ENCODE data around the gene CNN2. TPM values are rescaled to one million over a fixed set of nuclear protein-coding genes. Genes with fewer than 3 reads are reported as not detected.

Gene CNN2
- total RNA-seq, 2 experiments from 2014 or later = 307 to 318 TPM

DNA sequence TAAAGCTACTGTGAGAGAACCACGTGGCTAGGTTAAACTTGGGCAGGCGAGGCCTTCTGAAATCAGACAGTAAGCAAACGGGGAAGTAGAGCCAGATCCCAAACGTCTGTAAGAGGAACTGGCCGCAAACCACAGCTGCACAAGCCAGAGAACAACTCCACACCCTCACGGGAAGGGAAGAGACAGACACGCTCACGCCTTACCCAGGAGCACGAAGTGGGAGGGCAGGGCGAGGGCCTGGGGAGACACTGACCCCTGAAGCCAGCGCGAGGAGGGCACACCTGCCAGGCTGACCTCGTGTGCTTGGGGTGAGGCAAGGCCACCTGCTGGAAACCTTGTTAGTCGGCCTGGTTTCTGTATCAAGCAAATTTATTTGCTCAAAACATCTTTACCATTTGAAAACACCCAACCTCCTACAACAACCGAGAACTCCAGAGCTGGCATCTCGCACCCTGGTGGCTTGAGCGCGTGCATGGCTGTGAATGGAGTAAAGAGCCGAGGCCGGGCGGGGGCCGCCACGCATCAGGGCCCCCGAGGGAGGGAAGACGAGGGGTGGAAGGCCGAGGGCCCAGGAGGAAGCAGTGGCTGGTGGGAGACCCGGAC, 61.5 kb downstream of the CNN2 start:
- H3K27me3 ChIP-seq (ENCODE audit: control insufficient read depth in 1 of 2, insufficient read depth in 2 of 2, low read length in 2 of 2) = no peaks in the 10 kb centered on the region
- peak overlapping the region; percentile 59 to 68 for H3K27ac ChIP-seq (ENCODE audit: low read depth in 1 of 2, low read length in 2 of 2)
- no peaks in the 10 kb centered on the region for H3K9me3 ChIP-seq (ENCODE audit: control insufficient read depth in 1 of 2, insufficient read depth in 1 of 2, low read length in 2 of 2)
- peaks cover 64% of the 10 kb centered on the region for H3K36me3 Mint-ChIP-seq (ENCODE audit: low read depth)
- intact Hi-C loops (cut with DNase I, micrococcal nuclease) = loop anchor here (1.0 to 2.0 kb wide), 2 partner anchors 11 to 19 kb away; no protein-coding TSS in a partner anchor
- CTCF ChIA-PET = interaction anchor here (0.7 to 6.5 kb wide), 10 partner anchors 8 to 224 kb away, joined by 3 to 42 read pairs (median 5); partner anchors contain the start of genes ABCA7 and ARHGAP45
- TF ChIP-seq, protein P1, sequence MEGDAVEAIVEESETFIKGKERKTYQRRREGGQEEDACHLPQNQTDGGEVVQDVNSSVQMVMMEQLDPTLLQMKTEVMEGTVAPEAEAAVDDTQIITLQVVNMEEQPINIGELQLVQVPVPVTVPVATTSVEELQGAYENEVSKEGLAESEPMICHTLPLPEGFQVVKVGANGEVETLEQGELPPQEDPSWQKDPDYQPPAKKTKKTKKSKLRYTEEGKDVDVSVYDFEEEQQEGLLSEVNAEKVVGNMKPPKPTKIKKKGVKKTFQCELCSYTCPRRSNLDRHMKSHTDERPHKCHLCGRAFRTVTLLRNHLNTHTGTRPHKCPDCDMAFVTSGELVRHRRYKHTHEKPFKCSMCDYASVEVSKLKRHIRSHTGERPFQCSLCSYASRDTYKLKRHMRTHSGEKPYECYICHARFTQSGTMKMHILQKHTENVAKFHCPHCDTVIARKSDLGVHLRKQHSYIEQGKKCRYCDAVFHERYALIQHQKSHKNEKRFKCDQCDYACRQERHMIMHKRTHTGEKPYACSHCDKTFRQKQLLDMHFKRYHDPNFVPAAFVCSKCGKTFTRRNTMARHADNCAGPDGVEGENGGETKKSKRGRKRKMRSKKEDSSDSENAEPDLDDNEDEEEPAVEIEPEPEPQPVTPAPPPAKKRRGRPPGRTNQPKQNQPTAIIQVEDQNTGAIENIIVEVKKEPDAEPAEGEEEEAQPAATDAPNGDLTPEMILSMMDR (IDR thresholded peaks at IDR 0.05) = peak; percentile 5
- peaks cover 27% of the 10 kb centered on the region for H3K4me1 Mint-ChIP-seq (ENCODE audit: low read depth)
- no peaks in the 10 kb centered on the region for H3K27me3 Mint-ChIP-seq
- ATAC-seq (ENCODE audit: poor library complexity) (peak; percentile 58), DNase-seq (peak in 10 of 14 experiments; percentile 44 to 87 (median 63))
- POLR2A ChIA-PET = interaction anchor here (0.6 to 19.1 kb wide), 20 partner anchors 9 to 1965 kb away, joined by 3 to 1253 read pairs (median 8); partner anchors contain the start of genes ABCA7, ARHGAP45, CNN2 and FAM174C
- peak overlapping the region; percentile 82 for H3K27ac Mint-ChIP-seq
- peaks cover 77% of the 10 kb centered on the region for H3K4me1 ChIP-seq (ENCODE audit: insufficient read depth, low read length)
- peak overlapping the region; percentile 71 for H3K4me3 Mint-ChIP-seq
- H3K36me3 ChIP-seq (ENCODE audit: insufficient read depth, low read length) = peaks cover 87% of the 10 kb centered on the region
- no peaks in the 10 kb centered on the region for H3K9me3 Mint-ChIP-seq
- H3K4me3 ChIP-seq (ENCODE audit: low read length) = no peak overlapping the region

DNA sequence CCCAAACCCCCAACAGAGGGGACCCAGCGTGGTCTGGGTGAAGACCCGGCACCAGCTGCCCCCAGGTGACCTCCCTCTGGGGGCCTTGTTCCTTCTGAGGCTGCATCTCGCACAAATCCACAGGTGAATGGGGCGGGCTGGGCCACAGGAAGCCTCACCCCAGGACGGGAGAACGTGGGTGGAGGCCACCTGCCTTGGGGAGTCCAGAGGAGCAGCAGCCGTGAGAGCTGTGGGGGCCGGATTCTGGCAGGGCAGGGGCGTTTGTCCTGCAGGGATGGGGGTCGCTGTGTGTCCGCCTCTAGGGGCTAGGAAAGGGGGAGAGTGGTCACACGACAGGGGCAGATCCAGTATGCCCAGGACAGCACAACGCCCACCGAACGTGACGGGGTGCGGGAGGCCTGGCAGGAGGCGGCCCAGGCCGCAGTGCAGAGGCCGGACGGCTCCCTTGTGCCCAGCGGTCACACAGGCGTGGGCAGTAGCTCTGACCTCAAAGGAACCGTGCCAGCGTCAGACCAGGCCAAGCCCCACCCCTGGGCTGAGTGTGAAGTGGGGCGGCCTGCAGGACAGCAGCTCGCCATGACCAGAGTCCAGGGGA, 62.1 kb downstream of the CNN2 start:
- Histone ChIP-seq H3K4me1 (ENCODE audit: insufficient read depth, low read length) (peaks cover 75% of the 10 kb centered on the region), H3K27me3 (ENCODE audit: control insufficient read depth in 1 of 2, insufficient read depth in 2 of 2, low read length in 2 of 2) (no peaks in the 10 kb centered on the region), H3K36me3 (ENCODE audit: insufficient read depth, low read length) (peaks cover 87% of the 10 kb centered on the region), H3K4me3 (ENCODE audit: low read length) (no peak overlapping the region), H3K9me3 (ENCODE audit: control insufficient read depth in 1 of 2, insufficient read depth in 1 of 2, low read length in 2 of 2) (no peaks in the 10 kb centered on the region), H3K27ac (ENCODE audit: low read depth in 1 of 2, low read length in 2 of 2) (peak overlapping the region; percentile 59 to 68)
- ATAC-seq (ENCODE audit: poor library complexity) (peak; percentile 28), DNase-seq (peak in 4 of 14 experiments; percentile 42 to 58 (median 52))
- Mint-ChIP-seq H3K27ac (peak overlapping the region; percentile 82), H3K27me3 (no peaks in the 10 kb centered on the region), H3K4me1 (ENCODE audit: low read depth) (peaks cover 31% of the 10 kb centered on the region), H3K4me3 (peak overlapping the region; percentile 71), H3K9me3 (no peaks in the 10 kb centered on the region), H3K36me3 (ENCODE audit: low read depth) (peaks cover 67% of the 10 kb centered on the region)
- TF ChIP-seq, protein P1 (IDR thresholded peaks at IDR 0.05) = no peak
- POLR2A ChIA-PET = interaction anchor here (0.6 to 19.1 kb wide), 22 partner anchors 8 to 1964 kb away, joined by 3 to 1253 read pairs (median 8); partner anchors contain the start of genes ABCA7, ARHGAP45, CNN2 and FAM174C
- CTCF ChIA-PET = interaction anchor here (0.9 to 6.5 kb wide), 8 partner anchors 9 to 58 kb away, joined by 3 to 42 read pairs (median 6); partner anchors contain the start of genes ABCA7 and ARHGAP45
- intact Hi-C loops (cut with DNase I, micrococcal nuclease) = no loop called here

Other genes with a start within 250 kb of the CNN2 start
- 100 to 1,000 TPM; 246 to 252 TPM for gene PTBP1, start 229.2 kb upstream of the CNN2 start, total RNA-seq
- not detected for gene PLPPR3, start 204.7 kb upstream of the CNN2 start, total RNA-seq
- gene AZU1, start 198.8 kb upstream of the CNN2 start, total RNA-seq = under 1 TPM; 0.47 to 0.49 TPM
- gene PRTN3, start 185.6 kb upstream of the CNN2 start, total RNA-seq = not detected
- gene ELANE, start 174.3 kb upstream of the CNN2 start, total RNA-seq = not detected
- gene CFD, start 166.9 kb upstream of the CNN2 start, total RNA-seq = 1 to 10 TPM; 2.3 to 2.9 TPM
- 10 to 100 TPM; 25.8 to 30.1 TPM for gene MED16, start 133.4 kb upstream of the CNN2 start, total RNA-seq
- gene RNU6-9, start 133.1 kb upstream of the CNN2 start, total RNA-seq = not detected
- gene R3HDM4, start 113.4 kb upstream of the CNN2 start, total RNA-seq = 100 to 1,000 TPM; 309 to 313 TPM
- gene KISS1R, start 109.3 kb upstream of the CNN2 start, total RNA-seq = 1 to 10 TPM; 1.5 to 1.6 TPM
- gene ARID3A, start 100.6 kb upstream of the CNN2 start, total RNA-seq = 1 to 10 TPM; 3.7 to 4.1 TPM
- gene WDR18, start 42.3 kb upstream of the CNN2 start, total RNA-seq = 10 to 100 TPM; 16.8 to 17.1 TPM
- under 1 TPM; 0.17 to 0.22 TPM for gene GRIN3B, start 26.2 kb upstream of the CNN2 start, total RNA-seq
- gene TMEM259, start 5.5 kb upstream of the CNN2 start, total RNA-seq = 100 to 1,000 TPM; 388 to 390 TPM
- not detected for gene RNU6-2, start 5.1 kb upstream of the CNN2 start, total RNA-seq
- gene ABCA7, start 13.5 kb downstream of the CNN2 start, total RNA-seq = 100 to 1,000 TPM; 114 to 118 TPM
- gene ARHGAP45, start 40.6 kb downstream of the CNN2 start, total RNA-seq = 100 to 1,000 TPM; 861 to 878 TPM
- 10 to 100 TPM; 45.8 to 49.0 TPM for gene POLR2E, start 68.8 kb downstream of the CNN2 start, total RNA-seq
- gene GPX4, start 77.4 kb downstream of the CNN2 start, total RNA-seq = 100 to 1,000 TPM; 174 to 175 TPM
- gene SBNO2, start 147.7 kb downstream of the CNN2 start, total RNA-seq = 100 to 1,000 TPM; 126 to 137 TPM
- gene STK11, start 179.2 kb downstream of the CNN2 start, total RNA-seq = 10 to 100 TPM; 49.7 to 53.0 TPM
- under 1 TPM in 1 of 2 experiments, not detected in 1; 0.22 TPM for gene CBARP, start 211.4 kb downstream of the CNN2 start, total RNA-seq
- 10 to 100 TPM; 77.6 to 92.6 TPM for gene ATP5F1D, start 215.1 kb downstream of the CNN2 start, total RNA-seq
- 100 to 1,000 TPM; 214 to 228 TPM for gene MIDN, start 222.0 kb downstream of the CNN2 start, total RNA-seq
- 100 to 1,000 TPM; 614 to 628 TPM for gene CIRBP, start 242.7 kb downstream of the CNN2 start, total RNA-seq
- 10 to 100 TPM; 32.0 to 38.3 TPM for gene FAM174C, start 248.9 kb downstream of the CNN2 start, total RNA-seq